COLO829 (cell line): Measurements from ENCODE around the gene STYXL2.

Experiments
- DNase-seq: peaks from one replicate; pipeline ENCODE4 v3.0.0; 2012; ENCODE audit warnings: low spot score

STYXL2 gene

GRCh38 chr1:167081594-167082156 lies 12.2 kb upstream of the STYXL2 start:
- no peak for DNase-seq

GRCh38 chr1:167082511-167083027 lies 11.3 kb upstream of the STYXL2 start:
- no peak for DNase-seq

GRCh38 chr1:167083066-167083665 lies 10.7 kb upstream of the STYXL2 start:
- DNase-seq = no peak

- DNase-seq = no peak
Observed at GRCh38 chr1:167083871-167084270, 10.0 kb upstream of the STYXL2 start.

- no peak for DNase-seq
Observed at GRCh38 chr1:167084757-167085156, 9.1 kb upstream of the STYXL2 start.

GRCh38 chr1:167086033-167086432 lies 7.8 kb upstream of the STYXL2 start:
- no peak for DNase-seq

- DNase-seq = no peak
Observed at GRCh38 chr1:167086768-167087167, 7.1 kb upstream of the STYXL2 start.

GRCh38 chr1:167088746-167089417 lies 5.0 kb upstream of the STYXL2 start:
- DNase-seq = no peak

GRCh38 chr1:167089939-167090313 lies 3.9 kb upstream of the STYXL2 start:
- no peak for DNase-seq

GRCh38 chr1:167090314-167090942 lies 3.4 kb upstream of the STYXL2 start, which contains the start of gene GPA33:
Gene GPA33 (minus strand): TSS chr1:167090377. CDS start chr1:167090287, 90 bp downstream.
- no peak for DNase-seq

GRCh38 chr1:167092653-167093052 lies 1.2 kb upstream of the STYXL2 start:
- DNase-seq = peak; percentile 71

GRCh38 chr1:167094690-167095089 lies 815 bp downstream of the STYXL2 start:
- no peak for DNase-seq

GRCh38 chr1:167095368-167095767 lies 1.5 kb downstream of the STYXL2 start:
- DNase-seq = peak; percentile 56

GRCh38 chr1:167099851-167100250 lies 6.0 kb downstream of the STYXL2 start:
- DNase-seq = no peak

- DNase-seq = no peak
Observed at GRCh38 chr1:167100730-167101129, 6.9 kb downstream of the STYXL2 start.

- DNase-seq = no peak
Observed at GRCh38 chr1:167101754-167102153, 7.9 kb downstream of the STYXL2 start.

- no peak for DNase-seq
Observed at GRCh38 chr1:167102906-167103573, 9.2 kb downstream of the STYXL2 start.

GRCh38 chr1:167104256-167104633 lies 10.4 kb downstream of the STYXL2 start:
- DNase-seq = no peak

- no peak for DNase-seq
Observed at GRCh38 chr1:167105271-167106118, 11.6 kb downstream of the STYXL2 start.

- no peak for DNase-seq
Observed at GRCh38 chr1:167106119-167106461, 12.2 kb downstream of the STYXL2 start.

GRCh38 chr1:167107456-167107855 lies 13.6 kb downstream of the STYXL2 start:
- no peak for DNase-seq

GRCh38 chr1:167109125-167109524 lies 15.2 kb downstream of the STYXL2 start:
- DNase-seq = no peak
